ENCODE results near the gene PTDSS2.

The PTDSS2 gene

GRCh38 chr11:488062-488461, 38.0 kb downstream of the PTDSS2 start:
- Histone ChIP-seq H3K9ac (no peak overlapping the region), H3K27ac (no peak overlapping the region), H3K36me3 (ENCODE audit: insufficient read depth) (no peaks in the 10 kb centered on the region), H3K27me3 (ENCODE audit: insufficient read depth, low read depth) (no peaks in the 10 kb centered on the region), H2AFZ (ENCODE audit: low read depth) (no peak overlapping the region), H3K4me3 (IDR thresholded peaks at IDR 0.05; ENCODE audit: insufficient read depth, low read depth, low read length) (no peak overlapping the region), H3K4me2 (no peak overlapping the region), H3K4me1 (ENCODE audit: low read depth, poor library complexity, severe bottlenecking) (no peaks in the 10 kb centered on the region), H3K79me2 (ENCODE audit: insufficient read depth, low read depth) (no peaks in the 10 kb centered on the region), H4K20me1 (ENCODE audit: insufficient read depth) (no peaks in the 10 kb centered on the region)
- TF ChIP-seq CTCF (conservative IDR thresholded peaks at IDR 0.05; ENCODE audit: low read depth, low read length) = no peak

- no peaks in the 10 kb centered on the region for H3K36me3 ChIP-seq (ENCODE audit: insufficient read depth)
- H3K27me3 ChIP-seq (ENCODE audit: insufficient read depth, low read depth) = no peaks in the 10 kb centered on the region
- H2AFZ ChIP-seq (ENCODE audit: low read depth) = no peak overlapping the region
- no peaks in the 10 kb centered on the region for H3K4me1 ChIP-seq (ENCODE audit: low read depth, poor library complexity, severe bottlenecking)
- H3K4me3 ChIP-seq (IDR thresholded peaks at IDR 0.05; ENCODE audit: insufficient read depth, low read depth, low read length) = no peak overlapping the region
- H3K27ac ChIP-seq = no peak overlapping the region
- H3K4me2 ChIP-seq = no peak overlapping the region
- no peaks in the 10 kb centered on the region for H3K79me2 ChIP-seq (ENCODE audit: insufficient read depth, low read depth)
- H3K9ac ChIP-seq = no peak overlapping the region
- no peaks in the 10 kb centered on the region for H4K20me1 ChIP-seq (ENCODE audit: insufficient read depth)
- TF ChIP-seq CTCF (conservative IDR thresholded peaks at IDR 0.05; ENCODE audit: low read depth, low read length) = no peak
Observed at GRCh38 chr11:488579-488978, 38.5 kb downstream of the PTDSS2 start.

GRCh38 chr11:488992-489391, 38.9 kb downstream of the PTDSS2 start:
- Histone ChIP-seq H3K79me2 (ENCODE audit: insufficient read depth, low read depth) (no peaks in the 10 kb centered on the region), H3K9ac (no peak overlapping the region), H4K20me1 (ENCODE audit: insufficient read depth) (no peaks in the 10 kb centered on the region), H2AFZ (ENCODE audit: low read depth) (no peak overlapping the region), H3K27ac (no peak overlapping the region), H3K27me3 (ENCODE audit: insufficient read depth, low read depth) (no peaks in the 10 kb centered on the region), H3K4me2 (no peak overlapping the region), H3K4me1 (ENCODE audit: low read depth, poor library complexity, severe bottlenecking) (no peaks in the 10 kb centered on the region), H3K36me3 (ENCODE audit: insufficient read depth) (no peaks in the 10 kb centered on the region), H3K4me3 (IDR thresholded peaks at IDR 0.05; ENCODE audit: insufficient read depth, low read depth, low read length) (no peak overlapping the region)
- TF ChIP-seq CTCF (conservative IDR thresholded peaks at IDR 0.05; ENCODE audit: low read depth, low read length) = no peak

- Histone ChIP-seq H3K27ac (no peak overlapping the region), H3K27me3 (ENCODE audit: insufficient read depth, low read depth) (no peaks in the 10 kb centered on the region), H3K4me1 (ENCODE audit: low read depth, poor library complexity, severe bottlenecking) (no peaks in the 10 kb centered on the region), H4K20me1 (ENCODE audit: insufficient read depth) (no peaks in the 10 kb centered on the region), H2AFZ (ENCODE audit: low read depth) (no peak overlapping the region), H3K4me2 (no peak overlapping the region), H3K36me3 (ENCODE audit: insufficient read depth) (no peaks in the 10 kb centered on the region), H3K79me2 (ENCODE audit: insufficient read depth, low read depth) (no peaks in the 10 kb centered on the region), H3K4me3 (IDR thresholded peaks at IDR 0.05; ENCODE audit: insufficient read depth, low read depth, low read length) (no peak overlapping the region), H3K9ac (no peak overlapping the region)
- TF ChIP-seq CTCF (conservative IDR thresholded peaks at IDR 0.05; ENCODE audit: low read depth, low read length) = no peak
Observed at GRCh38 chr11:489610-490185, 39.6 kb downstream of the PTDSS2 start.
